ENCODE data around the gene LMO7. TPM values are rescaled to one million over a fixed set of nuclear protein-coding genes. Genes with fewer than 3 reads are reported as not detected.

LMO7 gene
- total and polyA plus RNA-seq, 2 experiments from 2014 or later = 47.2 to 105 TPM

DNA sequence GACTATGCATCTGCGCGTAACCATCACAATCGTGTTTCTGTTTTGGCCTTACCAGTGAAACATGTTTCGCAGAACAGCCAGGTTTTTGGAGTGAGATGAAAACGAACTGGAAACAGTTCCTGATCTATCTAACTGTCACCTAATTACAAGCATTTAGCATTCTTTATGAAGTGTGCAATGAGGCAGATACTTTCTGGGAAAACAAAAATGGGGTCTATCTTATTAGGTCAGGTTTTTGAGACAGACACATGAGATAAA is 182.8 kb downstream of the LMO7 start:
- Histone ChIP-seq H3K4me1 (ENCODE audit: insufficient read depth) (no peaks in the 10 kb centered on the region), H3K4me3 (no peak overlapping the region), H3K4me2 (no peak overlapping the region), H4K20me1 (ENCODE audit: insufficient read depth, poor library complexity, severe bottlenecking) (no peaks in the 10 kb centered on the region), H3K27me3 (no peaks in the 10 kb centered on the region), H3K9me3 (ENCODE audit: low read depth) (no peaks in the 10 kb centered on the region), H3K36me3 (replicated peaks; ENCODE audit: insufficient read depth, low read depth) (no peaks in the 10 kb centered on the region), H2AFZ (no peak overlapping the region), H3K27ac (no peak overlapping the region), H3K9me2 (replicated peaks; ENCODE audit: insufficient read depth) (no peaks in the 10 kb centered on the region), H3K79me2 (peaks cover 9% of the 10 kb centered on the region)
- TF ChIP-seq EZH2phosphoT487 (IDR thresholded peaks at IDR 0.05; ENCODE audit: low read depth, severe bottlenecking, unreplicated experiment) (no peak), EZH2 (IDR thresholded peaks at IDR 0.05; ENCODE audit: borderline replicate concordance) (no peak)
- TF ChIP-seq, protein P1, sequence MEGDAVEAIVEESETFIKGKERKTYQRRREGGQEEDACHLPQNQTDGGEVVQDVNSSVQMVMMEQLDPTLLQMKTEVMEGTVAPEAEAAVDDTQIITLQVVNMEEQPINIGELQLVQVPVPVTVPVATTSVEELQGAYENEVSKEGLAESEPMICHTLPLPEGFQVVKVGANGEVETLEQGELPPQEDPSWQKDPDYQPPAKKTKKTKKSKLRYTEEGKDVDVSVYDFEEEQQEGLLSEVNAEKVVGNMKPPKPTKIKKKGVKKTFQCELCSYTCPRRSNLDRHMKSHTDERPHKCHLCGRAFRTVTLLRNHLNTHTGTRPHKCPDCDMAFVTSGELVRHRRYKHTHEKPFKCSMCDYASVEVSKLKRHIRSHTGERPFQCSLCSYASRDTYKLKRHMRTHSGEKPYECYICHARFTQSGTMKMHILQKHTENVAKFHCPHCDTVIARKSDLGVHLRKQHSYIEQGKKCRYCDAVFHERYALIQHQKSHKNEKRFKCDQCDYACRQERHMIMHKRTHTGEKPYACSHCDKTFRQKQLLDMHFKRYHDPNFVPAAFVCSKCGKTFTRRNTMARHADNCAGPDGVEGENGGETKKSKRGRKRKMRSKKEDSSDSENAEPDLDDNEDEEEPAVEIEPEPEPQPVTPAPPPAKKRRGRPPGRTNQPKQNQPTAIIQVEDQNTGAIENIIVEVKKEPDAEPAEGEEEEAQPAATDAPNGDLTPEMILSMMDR (IDR thresholded peaks at IDR 0.05; ENCODE audit: poor library complexity) = no peak
- WGBS (ENCODE audit: low lambda C conversion rate, missing lambda C conversion rate) = 89% methylated on average over 5 of the region's 5 CpGs
- no peak for DNase-seq (ENCODE audit: low spot score)

DNA sequence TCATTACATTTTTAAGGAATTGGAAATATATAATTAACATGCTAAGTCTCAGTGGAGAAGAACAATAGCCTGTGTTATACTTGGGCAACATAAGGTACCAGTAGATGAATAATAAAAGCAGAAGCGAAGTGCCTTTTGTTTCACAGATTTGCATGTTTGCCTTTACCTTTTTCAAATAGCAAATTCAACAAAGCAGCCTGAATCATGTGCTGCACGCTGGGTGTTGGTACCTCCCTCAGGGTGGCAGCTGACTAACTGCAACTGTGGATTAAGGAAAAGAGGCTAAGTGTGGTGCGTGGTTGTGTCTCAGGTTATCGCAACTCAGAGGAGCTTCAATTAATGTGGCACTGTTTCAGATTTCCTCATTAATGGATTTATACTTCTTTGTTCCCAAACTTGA is 189.0 kb downstream of the LMO7 start:
- Histone ChIP-seq H3K9me2 (replicated peaks; ENCODE audit: insufficient read depth) (no peaks in the 10 kb centered on the region), H3K36me3 (replicated peaks; ENCODE audit: insufficient read depth, low read depth) (no peaks in the 10 kb centered on the region), H3K27ac (no peak overlapping the region), H3K27me3 (no peaks in the 10 kb centered on the region), H3K79me2 (peaks cover 3% of the 10 kb centered on the region), H3K9me3 (ENCODE audit: low read depth) (no peaks in the 10 kb centered on the region), H3K4me1 (ENCODE audit: insufficient read depth) (no peaks in the 10 kb centered on the region), H2AFZ (no peak overlapping the region), H3K4me3 (no peak overlapping the region), H3K4me2 (no peak overlapping the region), H4K20me1 (ENCODE audit: insufficient read depth, poor library complexity, severe bottlenecking) (no peaks in the 10 kb centered on the region)
- DNase-seq (ENCODE audit: low spot score) = no peak
- 82% methylated on average over 4 of the region's 4 CpGs for WGBS (ENCODE audit: low lambda C conversion rate, missing lambda C conversion rate)
- TF ChIP-seq, protein P1 (IDR thresholded peaks at IDR 0.05; ENCODE audit: poor library complexity) = no peak
- TF ChIP-seq EZH2 (IDR thresholded peaks at IDR 0.05; ENCODE audit: borderline replicate concordance) (no peak), EZH2phosphoT487 (IDR thresholded peaks at IDR 0.05; ENCODE audit: low read depth, severe bottlenecking, unreplicated experiment) (no peak)

DNA sequence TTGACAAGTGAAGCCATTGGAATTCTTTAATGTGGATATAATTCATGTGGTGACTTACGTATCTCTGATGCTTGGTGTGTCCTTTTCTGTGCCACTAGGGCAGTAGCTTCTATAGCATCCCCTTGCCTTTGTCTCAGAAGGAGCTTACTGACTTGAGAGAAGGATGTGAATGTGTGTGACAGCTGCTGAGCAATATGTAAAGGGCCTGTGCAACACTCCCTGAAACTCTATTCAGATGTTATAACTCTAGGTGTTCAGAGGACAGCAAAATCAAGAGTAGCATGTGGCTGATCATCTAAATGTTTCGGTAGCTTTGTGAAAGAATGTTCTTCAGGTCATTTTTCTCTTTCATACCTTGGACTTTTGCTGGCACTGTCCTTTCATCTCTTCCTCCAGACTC is 189.5 kb downstream of the LMO7 start:
- no peaks in the 10 kb centered on the region for H3K9me3 ChIP-seq (ENCODE audit: low read depth)
- H3K27me3 ChIP-seq = no peaks in the 10 kb centered on the region
- no peak for DNase-seq (ENCODE audit: low spot score)
- no peaks in the 10 kb centered on the region for H3K36me3 ChIP-seq (replicated peaks; ENCODE audit: insufficient read depth, low read depth)
- H3K4me3 ChIP-seq = no peak overlapping the region
- no peak overlapping the region for H3K27ac ChIP-seq
- H3K4me1 ChIP-seq (ENCODE audit: insufficient read depth) = no peaks in the 10 kb centered on the region
- no peaks in the 10 kb centered on the region for H3K9me2 ChIP-seq (replicated peaks; ENCODE audit: insufficient read depth)
- H2AFZ ChIP-seq = no peak overlapping the region
- TF ChIP-seq EZH2phosphoT487 (IDR thresholded peaks at IDR 0.05; ENCODE audit: low read depth, severe bottlenecking, unreplicated experiment) (no peak), EZH2 (IDR thresholded peaks at IDR 0.05; ENCODE audit: borderline replicate concordance) (no peak)
- TF ChIP-seq, protein P1 (IDR thresholded peaks at IDR 0.05; ENCODE audit: poor library complexity) = no peak
- peaks cover 3% of the 10 kb centered on the region for H3K79me2 ChIP-seq
- H4K20me1 ChIP-seq (ENCODE audit: insufficient read depth, poor library complexity, severe bottlenecking) = no peaks in the 10 kb centered on the region
- no peak overlapping the region for H3K4me2 ChIP-seq
- 97% methylated on average over 2 of the region's 2 CpGs for WGBS (ENCODE audit: low lambda C conversion rate, missing lambda C conversion rate)

DNA sequence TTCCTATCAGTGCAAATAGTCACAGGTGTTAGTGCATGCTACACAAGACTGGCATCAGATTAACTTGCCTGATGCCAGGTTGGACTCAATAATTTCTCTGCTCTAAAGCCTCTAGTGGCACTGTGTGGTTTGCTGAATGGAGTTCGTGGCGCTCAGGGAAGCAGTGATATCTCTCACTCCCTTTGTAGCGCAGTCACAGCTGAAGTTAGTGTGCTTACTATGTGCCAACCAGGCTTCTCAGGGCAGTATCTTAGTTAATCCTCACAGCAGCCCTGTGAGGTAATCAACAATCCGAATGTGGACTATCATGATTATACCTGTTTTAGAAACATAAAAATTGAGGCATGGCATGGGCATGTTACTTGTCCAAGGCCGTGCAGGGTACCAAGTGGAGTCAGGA is 190.3 kb downstream of the LMO7 start:
- Histone ChIP-seq H3K4me3 (no peak overlapping the region), H3K27ac (no peak overlapping the region), H3K27me3 (no peaks in the 10 kb centered on the region), H3K4me2 (no peak overlapping the region), H3K9me2 (replicated peaks; ENCODE audit: insufficient read depth) (no peaks in the 10 kb centered on the region), H3K79me2 (peaks cover 3% of the 10 kb centered on the region), H3K9me3 (ENCODE audit: low read depth) (no peaks in the 10 kb centered on the region), H2AFZ (no peak overlapping the region), H4K20me1 (ENCODE audit: insufficient read depth, poor library complexity, severe bottlenecking) (no peaks in the 10 kb centered on the region), H3K4me1 (ENCODE audit: insufficient read depth) (no peaks in the 10 kb centered on the region), H3K36me3 (replicated peaks; ENCODE audit: insufficient read depth, low read depth) (no peaks in the 10 kb centered on the region)
- 98% methylated on average over 5 of the region's 5 CpGs for WGBS (ENCODE audit: low lambda C conversion rate, missing lambda C conversion rate)
- TF ChIP-seq EZH2 (IDR thresholded peaks at IDR 0.05; ENCODE audit: borderline replicate concordance) (no peak), EZH2phosphoT487 (IDR thresholded peaks at IDR 0.05; ENCODE audit: low read depth, severe bottlenecking, unreplicated experiment) (no peak)
- TF ChIP-seq, protein P1 (IDR thresholded peaks at IDR 0.05; ENCODE audit: poor library complexity) = no peak
- DNase-seq (ENCODE audit: low spot score) = no peak
